GM10248 (cell line): ENCODE results near the gene TCF12.

ENCODE experiments used
- CTCF ChIA-PET: fragments of 300-600 bp; sonication (Branson Sonifier 250); formaldehyde crosslinking; extraction: SDS; loops from one replicate; lab custom pipeline; 2021; ENCODE audit warnings: antibody characterized with exemption; lab: Yijun Ruan, JAX
- POLR2A ChIA-PET: fragments of 350-650 bp; sonication (Branson Sonifier 250); formaldehyde crosslinking; extraction: SDS; loops from one replicate; lab custom pipeline; 2020; ENCODE audit warnings: antibody characterized with exemption; lab: Yijun Ruan, JAX
- DNase-seq: peaks from one replicate; pipeline ENCODE4 v3.0.0; 2012; ENCODE audit errors: extremely low spot score
- CTCF ChIP-seq: IDR thresholded peaks from 2 replicates; pipeline ENCODE4 v1.5.1; 2012; ENCODE audit warnings: mild to moderate bottlenecking, low read depth; ENCODE audit errors: extremely low read depth, missing control alignments, control extremely low read depth

TCF12 gene

GRCh38 chr15:56957812-56958406 lies 39.5 kb downstream of the TCF12 start:
- ChIA-PET POLR2A (no interaction called here), CTCF (interaction anchor here (1.4 kb wide), 1 partner anchor 8 kb away, joined by 3 read pairs; no protein-coding TSS in a partner anchor)
- TF ChIP-seq CTCF = no peak
- no peak for DNase-seq

- CTCF ChIA-PET = interaction anchor here (1.0 to 1.4 kb wide), 2 partner anchors 10 to 347 kb away, joined by 3 read pairs; no protein-coding TSS in a partner anchor
Measured at GRCh38 chr15:56959318-56959648, 40.8 kb downstream of the TCF12 start.

GRCh38 chr15:56960116-56960515 lies 41.7 kb downstream of the TCF12 start:
- TF ChIP-seq CTCF = no peak
- DNase-seq = peak; percentile 18
- POLR2A ChIA-PET = no interaction called here
- CTCF ChIA-PET = interaction anchor here (1.0 kb wide), 1 partner anchor 346 kb away, joined by 3 read pairs; no protein-coding TSS in a partner anchor

More at GRCh38 chr15:56959318-56959648, 40.8 kb downstream of the TCF12 start:
- DNase-seq = no peak
- no peak for TF ChIP-seq CTCF
- POLR2A ChIA-PET = no interaction called here

GRCh38 chr15:56963126-56963525 lies 44.7 kb downstream of the TCF12 start:
- DNase-seq = no peak
- ChIA-PET POLR2A (no interaction called here), CTCF (interaction anchor here (1.1 to 1.4 kb wide), 2 partner anchors 20 to 21 kb away, joined by 3 read pairs; no protein-coding TSS in a partner anchor)
- TF ChIP-seq CTCF = no peak

- ChIA-PET CTCF (interaction anchor here (1.1 to 1.4 kb wide), 3 partner anchors 18 to 22 kb away, joined by 3 to 4 read pairs (median 3); no protein-coding TSS in a partner anchor), POLR2A (no interaction called here)
- DNase-seq = no peak
Measured at GRCh38 chr15:56963710-56964109, 45.3 kb downstream of the TCF12 start.

GRCh38 chr15:56964182-56964581 lies 45.7 kb downstream of the TCF12 start:
- ChIA-PET CTCF (interaction anchor here (1.3 to 1.4 kb wide), 2 partner anchors 18 to 21 kb away, joined by 3 to 4 read pairs; no protein-coding TSS in a partner anchor), POLR2A (no interaction called here)
- DNase-seq = no peak
- no peak for TF ChIP-seq CTCF

More at GRCh38 chr15:56963710-56964109, 45.3 kb downstream of the TCF12 start:
- no peak for TF ChIP-seq CTCF
